HL-60/S4 (cell line): Measurements from ENCODE around the gene MAP3K9.

Experiments
- in situ Hi-C: fragments of 300-500 bp; cut with MboI; formaldehyde crosslinking; loops from 2 replicates; pipeline ENCODE4 v1.14.3; 2022; ENCODE audit warnings: low sequenced_read_pairs

The MAP3K9 gene

GRCh38 chr14:70789961-70790360 is 19.4 kb downstream of the MAP3K9 start:
- in situ Hi-C loops, result no loop called here

GRCh38 chr14:70789361-70789760 is 20.0 kb downstream of the MAP3K9 start:
- in situ Hi-C loops, result no loop called here

GRCh38 chr14:70788898-70789297 is 20.4 kb downstream of the MAP3K9 start:
- in situ Hi-C loops, result no loop called here

- in situ Hi-C loops, result no loop called here
Measured at GRCh38 chr14:70785556-70785955, 23.8 kb downstream of the MAP3K9 start.

GRCh38 chr14:70784886-70785285 is 24.4 kb downstream of the MAP3K9 start:
- in situ Hi-C loops, result no loop called here

- in situ Hi-C loops, result no loop called here
Measured at GRCh38 chr14:70782361-70782760, 27.0 kb downstream of the MAP3K9 start.

GRCh38 chr14:70780396-70781075 is 28.8 kb downstream of the MAP3K9 start:
- in situ Hi-C loops, result no loop called here

- in situ Hi-C loops, result no loop called here
Measured at GRCh38 chr14:70779667-70780066, 29.6 kb downstream of the MAP3K9 start.

- in situ Hi-C loops, result no loop called here
Measured at GRCh38 chr14:70776197-70776596, 33.1 kb downstream of the MAP3K9 start.

GRCh38 chr14:70773182-70773862 is 36.0 kb downstream of the MAP3K9 start:
- in situ Hi-C loops, result no loop called here

- in situ Hi-C loops, result no loop called here
Measured at GRCh38 chr14:70771781-70772212, 37.5 kb downstream of the MAP3K9 start.

- in situ Hi-C loops, result no loop called here
Measured at GRCh38 chr14:70770490-70770889, 38.8 kb downstream of the MAP3K9 start.

- in situ Hi-C loops, result no loop called here
Measured at GRCh38 chr14:70759398-70759797, 49.9 kb downstream of the MAP3K9 start.

- in situ Hi-C loops, result no loop called here
Measured at GRCh38 chr14:70755655-70756054, 53.7 kb downstream of the MAP3K9 start.

GRCh38 chr14:70754991-70755390 is 54.3 kb downstream of the MAP3K9 start:
- in situ Hi-C loops, result no loop called here

- in situ Hi-C loops, result no loop called here
Measured at GRCh38 chr14:70753518-70753953, 55.8 kb downstream of the MAP3K9 start.

GRCh38 chr14:70748422-70748821 is 60.9 kb downstream of the MAP3K9 start:
- in situ Hi-C loops, result no loop called here

GRCh38 chr14:70744641-70745040 is 64.7 kb downstream of the MAP3K9 start:
- in situ Hi-C loops, result no loop called here

- in situ Hi-C loops, result no loop called here
Measured at GRCh38 chr14:70742316-70742715, 67.0 kb downstream of the MAP3K9 start.

- in situ Hi-C loops, result no loop called here
Measured at GRCh38 chr14:70741482-70741881, 67.8 kb downstream of the MAP3K9 start.

GRCh38 chr14:70735043-70735442 is 74.3 kb downstream of the MAP3K9 start:
- in situ Hi-C loops, result no loop called here

GRCh38 chr14:70731447-70732239 is 77.7 kb downstream of the MAP3K9 start:
- in situ Hi-C loops, result no loop called here
